Stimulated activated naive B cell treated with anti-CD40 and anti-IgM and Interleukin-4, amounts not matched to agents 10 μg/mL and 1 μg/mL and 100 μg/mL, for 72 hours (primary cell): ENCODE measurements around the gene DOCK3.
"Not testable (repeated sequence)": the region's sequence is repeated elsewhere in the genome, so short reads cannot be mapped to it uniquely, and the experiment has no call there.

ENCODE experiments used
- ATAC-seq, 2 donors: fragments of 150-1000 bp; cut with Tn5 transposase; replicated peaks; 2 replicates each; pipeline ENCODE4 v1.10.0; 2021; ENCODE audit warnings: moderate library complexity in 1 of 2
- DNase-seq: peaks from one replicate; pipeline ENCODE4 v3.0.0; 2021
- H3K27ac Mint-ChIP-seq: one replicate; pipeline ENCODE4 v1.8.0; 2022; ENCODE audit warnings: mild to moderate bottlenecking, mixed read lengths
- H3K27me3 Mint-ChIP-seq, 2 donors: one replicate each; pipeline ENCODE4 v1.8.0; 2022; ENCODE audit warnings: mixed read lengths in 2 of 2
- H3K36me3 Mint-ChIP-seq, 2 donors: one replicate each; pipeline ENCODE4 v1.8.0; 2022; ENCODE audit warnings: mixed read lengths in 2 of 2, mild to moderate bottlenecking in 1 of 2
- H3K4me1 Mint-ChIP-seq, 2 donors: one replicate each; pipeline ENCODE4 v1.8.0; 2022; ENCODE audit warnings: mixed read lengths in 2 of 2, mild to moderate bottlenecking in 1 of 2
- H3K4me3 Mint-ChIP-seq, 2 donors: one replicate each; pipeline ENCODE4 v1.8.0; 2022; ENCODE audit warnings: mild to moderate bottlenecking in 2 of 2, mixed read lengths in 2 of 2, moderate library complexity in 1 of 2
- H3K9me3 Mint-ChIP-seq, 2 donors: one replicate each; pipeline ENCODE4 v1.8.0; 2022; ENCODE audit warnings: mixed read lengths in 2 of 2, mild to moderate bottlenecking in 1 of 2

The DOCK3 gene

GRCh38 chr3:50657407-50657806 is 17.3 kb upstream of the DOCK3 start:
- Mint-ChIP-seq H3K27me3 (no peaks in the 10 kb centered on the region), H3K9me3 (no peaks in the 10 kb centered on the region), H3K36me3 (no peaks in the 10 kb centered on the region), H3K27ac (no peak overlapping the region), H3K4me3 (no peak overlapping the region), H3K4me1 (peaks cover 0 to 5% of the 10 kb centered on the region in 2 donors)
- ATAC-seq: no peak
- no peak for DNase-seq

GRCh38 chr3:50657816-50658215 is 16.9 kb upstream of the DOCK3 start:
- Mint-ChIP-seq H3K4me1 (peaks cover 0 to 5% of the 10 kb centered on the region in 2 donors), H3K36me3 (no peaks in the 10 kb centered on the region), H3K9me3 (no peaks in the 10 kb centered on the region), H3K27ac (no peak overlapping the region), H3K4me3 (no peak overlapping the region), H3K27me3 (no peaks in the 10 kb centered on the region)
- no peak for ATAC-seq
- DNase-seq: no peak

DNA sequence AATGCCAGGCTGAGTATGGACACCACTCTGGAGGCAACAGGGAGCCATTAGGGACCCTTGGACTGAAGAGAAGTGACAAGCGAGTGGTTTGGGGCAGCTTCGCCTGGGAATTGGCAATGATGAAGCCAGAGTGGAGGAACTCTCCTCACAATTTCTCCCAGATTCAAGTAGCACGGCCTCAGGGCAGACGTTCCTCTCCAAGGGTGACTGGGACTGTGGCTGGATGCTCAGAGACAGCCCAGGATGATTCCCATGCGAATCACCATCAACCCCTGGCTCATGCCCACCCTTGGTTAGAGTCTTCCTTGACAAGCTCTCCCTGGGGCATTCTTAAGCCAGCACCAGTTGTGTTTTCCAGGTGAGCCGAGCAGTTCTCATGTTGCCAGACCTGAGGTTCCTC is 16.3 kb upstream of the DOCK3 start:
- Mint-ChIP-seq H3K9me3 (no peaks in the 10 kb centered on the region), H3K27ac (no peak overlapping the region), H3K27me3 (no peaks in the 10 kb centered on the region), H3K4me3 (no peak overlapping the region), H3K36me3 (no peaks in the 10 kb centered on the region), H3K4me1 (peaks cover 0 to 5% of the 10 kb centered on the region in 2 donors)
- ATAC-seq (no peak), DNase-seq (no peak)

DNA sequence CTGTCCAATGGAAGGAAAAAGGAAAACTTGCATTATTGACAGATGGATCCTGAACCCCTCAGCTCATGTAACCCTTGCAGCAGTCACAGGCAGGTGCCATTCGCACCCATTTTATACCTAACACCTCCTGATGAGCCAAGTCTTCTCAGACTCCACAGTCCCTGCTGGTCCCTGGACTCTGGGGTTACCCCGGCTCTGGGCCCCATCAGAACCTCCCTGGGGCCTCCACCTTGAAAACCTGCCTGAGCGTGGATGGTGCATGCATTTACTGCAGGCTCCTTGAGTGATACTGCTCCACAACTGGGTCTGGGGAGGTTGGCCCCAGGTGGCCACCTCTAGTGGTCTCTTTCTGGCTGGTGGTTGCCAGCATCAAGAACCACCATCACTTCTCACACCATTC is 15.9 kb upstream of the DOCK3 start:
- Mint-ChIP-seq H3K4me3 (no peak overlapping the region), H3K36me3 (no peaks in the 10 kb centered on the region), H3K27me3 (no peaks in the 10 kb centered on the region), H3K4me1 (peaks cover 0 to 5% of the 10 kb centered on the region in 2 donors), H3K9me3 (no peaks in the 10 kb centered on the region), H3K27ac (no peak overlapping the region)
- ATAC-seq: no peak
- no peak for DNase-seq

DNA sequence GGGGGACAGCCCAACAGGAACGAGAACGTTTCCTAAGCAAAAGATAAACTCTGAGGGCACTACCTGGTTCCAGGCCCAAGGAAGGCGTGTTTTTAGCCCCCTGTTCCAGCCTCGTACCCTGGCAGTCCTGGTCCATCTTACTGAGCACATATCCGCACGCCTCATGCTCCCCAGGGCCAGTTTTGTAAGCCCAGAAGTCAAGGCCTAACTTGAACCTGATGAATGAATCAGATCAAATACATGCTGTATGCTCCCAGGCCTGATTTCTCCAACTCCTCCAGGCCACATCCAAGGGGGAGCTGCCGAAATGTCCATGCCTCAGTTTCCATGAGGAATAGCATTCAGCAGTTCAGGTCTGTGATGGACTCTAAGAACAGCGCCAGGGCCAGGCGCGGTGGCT is 14.3 kb upstream of the DOCK3 start:
- Mint-ChIP-seq H3K9me3 (no peaks in the 10 kb centered on the region), H3K4me3 (no peak overlapping the region), H3K36me3 (no peaks in the 10 kb centered on the region), H3K27me3 (no peaks in the 10 kb centered on the region), H3K4me1 (peaks cover 4 to 11% of the 10 kb centered on the region in 2 donors), H3K27ac (no peak overlapping the region)
- DNase-seq (no peak), ATAC-seq (no peak)

GRCh38 chr3:50661321-50661837 is 13.3 kb upstream of the DOCK3 start:
- no peaks in the 10 kb centered on the region for H3K27me3 Mint-ChIP-seq
- DNase-seq (no peak), ATAC-seq (no peak)
- no peak overlapping the region for H3K27ac Mint-ChIP-seq
- H3K4me3 Mint-ChIP-seq: no peak overlapping the region
- H3K36me3 Mint-ChIP-seq: no peaks in the 10 kb centered on the region
- H3K4me1 Mint-ChIP-seq: peaks cover 6 to 16% of the 10 kb centered on the region in 2 donors
- no peaks in the 10 kb centered on the region for H3K9me3 Mint-ChIP-seq

DNA sequence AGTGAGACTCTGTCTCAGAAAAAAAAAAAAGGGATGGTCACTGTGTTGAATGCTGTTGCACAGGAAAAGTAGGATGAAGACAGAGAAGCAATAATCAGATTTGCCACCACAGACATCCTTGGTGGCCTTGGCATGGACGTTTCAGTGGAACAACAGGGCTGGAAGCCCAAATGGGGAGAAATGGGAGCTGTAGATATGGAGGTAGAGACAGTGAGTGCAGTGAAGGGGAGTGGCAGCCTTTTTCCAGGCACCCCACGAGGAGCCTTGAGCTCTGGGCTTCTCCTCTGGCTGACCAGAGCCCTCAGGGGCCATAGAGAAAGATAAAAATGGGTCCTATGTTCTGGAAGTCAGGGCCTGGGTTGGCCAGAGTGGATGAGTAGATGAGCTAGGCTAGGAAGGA is 12.3 kb upstream of the DOCK3 start:
- H3K4me3 Mint-ChIP-seq: no peak overlapping the region
- H3K9me3 Mint-ChIP-seq: no peaks in the 10 kb centered on the region
- H3K36me3 Mint-ChIP-seq: no peaks in the 10 kb centered on the region
- no peak for ATAC-seq
- DNase-seq: no peak
- no peak overlapping the region for H3K27ac Mint-ChIP-seq
- H3K27me3 Mint-ChIP-seq: peaks cover 0 to 7% of the 10 kb centered on the region in 2 donors
- H3K4me1 Mint-ChIP-seq: peaks cover 6 to 11% of the 10 kb centered on the region in 2 donors

- H3K36me3 Mint-ChIP-seq: no peaks in the 10 kb centered on the region
- no peaks in the 10 kb centered on the region for H3K9me3 Mint-ChIP-seq
- peak in 1 of 2 donors; percentile 18 for ATAC-seq
- H3K4me3 Mint-ChIP-seq: no peak overlapping the region
- peaks cover 6 to 11% of the 10 kb centered on the region in 2 donors for H3K4me1 Mint-ChIP-seq
- no peak for DNase-seq
- no peak overlapping the region for H3K27ac Mint-ChIP-seq
- H3K27me3 Mint-ChIP-seq: peaks cover 3 to 9% of the 10 kb centered on the region in 2 donors
These were observed 9.5 kb upstream of the DOCK3 start for GRCh38 chr3:50665081-50665840.

GRCh38 chr3:50665841-50666115 is 8.9 kb upstream of the DOCK3 start:
- not testable (repeated sequence) for ATAC-seq, H3K27ac Mint-ChIP-seq, H3K36me3 Mint-ChIP-seq, DNase-seq, H3K4me3 Mint-ChIP-seq, H3K9me3 Mint-ChIP-seq
- H3K4me1 Mint-ChIP-seq: peaks cover 6 to 11% of the 10 kb centered on the region in 2 donors
- H3K27me3 Mint-ChIP-seq: peaks cover 7 to 14% of the 10 kb centered on the region in 2 donors

DNA sequence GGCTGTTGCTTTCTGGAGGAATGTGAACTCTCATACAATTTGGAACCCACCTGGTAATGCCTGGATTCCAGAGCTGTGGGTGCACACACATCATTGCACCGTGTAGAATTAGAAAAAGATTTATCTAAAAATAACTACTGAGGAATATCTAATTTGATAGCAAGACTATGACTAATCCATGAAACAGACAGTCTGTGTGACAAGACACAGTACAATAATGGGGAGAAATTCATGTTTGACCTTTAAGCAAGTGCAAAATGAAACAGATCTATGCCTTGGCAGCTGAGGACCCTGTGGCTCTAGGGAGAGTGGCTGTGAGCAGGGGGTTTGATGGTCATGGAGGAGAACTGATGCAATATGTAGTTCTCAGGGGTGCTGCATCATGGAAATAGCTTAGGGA is 7.9 kb upstream of the DOCK3 start:
- Mint-ChIP-seq H3K4me3 (no peak overlapping the region), H3K9me3 (no peaks in the 10 kb centered on the region), H3K4me1 (peaks cover 6 to 11% of the 10 kb centered on the region in 2 donors), H3K36me3 (no peaks in the 10 kb centered on the region), H3K27ac (peak overlapping the region; percentile 49), H3K27me3 (peaks cover 7 to 20% of the 10 kb centered on the region in 2 donors)
- DNase-seq (no peak), ATAC-seq (no peak)

- Mint-ChIP-seq H3K4me3 (no peak overlapping the region), H3K4me1 (peaks cover 3 to 10% of the 10 kb centered on the region in 2 donors), H3K27ac (no peak overlapping the region), H3K27me3 (peaks cover 29 to 44% of the 10 kb centered on the region in 2 donors), H3K36me3 (no peaks in the 10 kb centered on the region), H3K9me3 (no peaks in the 10 kb centered on the region)
- no peak for ATAC-seq
- DNase-seq: no peak
These were observed 3.4 kb upstream of the DOCK3 start for GRCh38 chr3:50671331-50671730.

DNA sequence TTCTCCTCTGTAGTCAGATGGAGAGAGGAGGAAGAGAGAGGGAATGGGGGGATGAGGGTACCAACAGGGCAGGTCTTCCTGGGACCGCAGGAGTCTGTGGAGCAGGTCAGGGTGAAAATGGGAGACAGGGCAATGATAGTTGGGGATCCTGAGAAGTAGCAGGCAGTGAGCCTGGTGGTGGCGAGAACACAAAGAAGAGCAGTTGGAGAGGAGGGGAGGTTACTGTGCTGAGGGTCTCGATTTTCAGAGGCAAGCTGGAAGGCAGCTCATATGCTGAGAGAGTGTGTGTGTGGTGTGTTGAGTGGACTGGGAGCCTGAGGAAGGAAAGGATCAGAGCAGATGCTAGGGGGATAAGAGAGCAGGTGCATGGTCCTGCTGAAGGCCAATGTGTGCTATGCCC is 2.1 kb upstream of the DOCK3 start:
- DNase-seq: no peak
- Mint-ChIP-seq H3K9me3 (no peaks in the 10 kb centered on the region), H3K36me3 (no peaks in the 10 kb centered on the region), H3K4me3 (no peak overlapping the region), H3K27ac (no peak overlapping the region), H3K4me1 (peaks cover 3 to 10% of the 10 kb centered on the region in 2 donors), H3K27me3 (peaks cover 35 to 37% of the 10 kb centered on the region in 2 donors)
- no peak for ATAC-seq

DNA sequence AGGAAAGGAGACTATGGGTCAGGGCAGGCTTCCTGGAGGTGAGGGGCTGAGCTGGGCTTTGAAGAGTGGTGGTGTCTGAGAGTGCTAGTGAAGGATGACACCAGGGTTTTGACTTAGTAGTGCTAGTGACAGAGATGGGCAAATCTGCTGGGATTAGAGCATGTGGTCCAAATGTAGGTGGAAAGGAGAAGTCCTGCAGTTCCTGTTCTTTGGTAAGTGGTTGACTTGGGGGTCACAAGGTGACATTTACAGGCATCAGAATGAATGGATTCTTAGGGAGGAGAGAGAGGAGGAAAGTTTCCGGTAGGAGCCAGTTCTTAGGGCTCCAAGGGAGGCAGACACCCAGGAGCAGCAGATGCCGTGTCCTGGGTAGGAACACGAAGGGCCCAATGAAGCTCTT is 796 bp upstream of the DOCK3 start:
- peaks cover 42 to 48% of the 10 kb centered on the region in 2 donors for H3K27me3 Mint-ChIP-seq
- ATAC-seq (peak; percentile 23 to 29), DNase-seq (no peak)
- no peaks in the 10 kb centered on the region for H3K9me3 Mint-ChIP-seq
- H3K4me1 Mint-ChIP-seq: peaks cover 3 to 10% of the 10 kb centered on the region in 2 donors
- H3K27ac Mint-ChIP-seq: peak overlapping the region; percentile 4
- H3K4me3 Mint-ChIP-seq: peak overlapping the region; percentile 50 to 51
- H3K36me3 Mint-ChIP-seq: no peaks in the 10 kb centered on the region

- H3K36me3 Mint-ChIP-seq: no peaks in the 10 kb centered on the region
- peak overlapping the region; percentile 47 to 53 for H3K4me3 Mint-ChIP-seq
- peaks cover 3 to 10% of the 10 kb centered on the region in 2 donors for H3K4me1 Mint-ChIP-seq
- DNase-seq (peak; percentile 6), ATAC-seq (peak; percentile 52 to 59)
- no peaks in the 10 kb centered on the region for H3K9me3 Mint-ChIP-seq
- no peak overlapping the region for H3K27ac Mint-ChIP-seq
- peaks cover 45 to 52% of the 10 kb centered on the region in 2 donors for H3K27me3 Mint-ChIP-seq
These were observed 678 bp downstream of the DOCK3 start for GRCh38 chr3:50675179-50676030.
